HCT116 (cell line): ENCODE data around the gene STIM1. TPM values are rescaled to one million over a fixed set of nuclear protein-coding genes. Genes with fewer than 3 reads are reported as not detected.

Experiments
- ATAC-seq: fragments of 200-7000 bp; cut with Tn5 transposase; 2 replicates; pipeline ENCODE4 v1.9.1; 2020; ENCODE audit warnings: mild to moderate bottlenecking, moderate library complexity
- BruUV-seq: library from RNA; stranded (reverse); fragments of 400-500 nt; replicated peaks from 2 replicates; lab custom pipeline; 2021; lab: Mats Ljungman, UMichigan
- CTCF ChIA-PET: fragments of 300-600 bp; sonication (Branson Sonifier 250); formaldehyde crosslinking; loops from one replicate; lab custom pipeline; 2021; ENCODE audit warnings: antibody characterized with exemption; lab: Charles Lee
- POLR2A ChIA-PET: fragments of 300-600, 350-600 bp; sonication (Branson Sonifier 250); formaldehyde crosslinking; loops from one replicate; lab custom pipeline; 2021; ENCODE audit warnings: antibody characterized with exemption; lab: Charles Lee
- RAD21 ChIA-PET, 2 experiments: fragments of 300-600 bp; sonication (Branson Sonifier 250); formaldehyde crosslinking; loops; one replicate each; lab custom pipeline; 2023; ENCODE audit warnings: low total read pairs in 2 of 2; ENCODE audit not compliant: uncharacterized antibody in 2 of 2, unreplicated experiment in 2 of 2, low non-redundant PET in 1 of 2; lab: Charles Lee
- DNase-seq: peaks from one replicate; pipeline ENCODE4 v3.0.0-alpha.2; 2010; ENCODE audit warnings: low read depth, low spot score
- H2AFZ ChIP-seq: fragments of 200-600 bp; shearing (Covaris generic), sonication (generic); 2 replicates; pipeline ENCODE4 v1.6.1; 2017; ENCODE audit warnings: low read depth, mixed run types, mixed read lengths, antibody characterized with exemption, low read length; ENCODE audit not compliant: poor library complexity, severe bottlenecking
- H3K27ac ChIP-seq: 2 replicates; pipeline ENCODE4 v1.5.1; 2012; ENCODE audit warnings: low read depth, low read length
- H3K27me3 ChIP-seq: fragments of 200-600 bp; sonication (generic); 2 replicates; pipeline ENCODE4 v1.6.1; 2016; ENCODE audit warnings: mixed run types, low read length, mixed read lengths; ENCODE audit not compliant: insufficient read depth
- H3K36me3 ChIP-seq, 2 experiments: fragments of 200-500 bp in 1 of 2; fragments of 200-600 bp in 1 of 2; sonication (Bioruptor generic) in 1 of 2; sonication (generic) in 1 of 2; 2 replicates each; pipeline versions ENCODE4 v1.5.1 to v1.6.1; 2014 to 2016; ENCODE audit warnings: low read length in 2 of 2, inconsistent platforms in 1 of 2, mixed read lengths in 1 of 2, mixed run types in 1 of 2; ENCODE audit not compliant: insufficient read depth in 2 of 2, control insufficient read depth in 1 of 2
- H3K4me1 ChIP-seq, 2 experiments: fragments of 200-600 bp in 1 of 2; sonication (generic) in 1 of 2; 2 replicates each; pipeline versions ENCODE4 v1.5.1 to v1.6.1; 2012 to 2017; ENCODE audit warnings: low read length in 2 of 2, inconsistent platforms in 1 of 2, mild to moderate bottlenecking in 1 of 2, mixed read lengths in 1 of 2, mixed run types in 1 of 2, moderate library complexity in 1 of 2; ENCODE audit not compliant: insufficient read depth in 2 of 2, control insufficient read depth in 1 of 2
- H3K4me2 ChIP-seq: fragments of 200-600 bp; sonication (generic); 2 replicates; pipeline ENCODE4 v1.6.1; 2017; ENCODE audit warnings: mixed run types, low read length, mixed read lengths
- H3K4me3 ChIP-seq, 2 experiments: fragments of 200-600 bp in 1 of 2; sonication (generic) in 1 of 2; replicated peaks in 1 of 2; 2 replicates each; pipeline ENCODE4 v1.5.1; 2011 to 2016; ENCODE audit warnings: low read length in 2 of 2, control low read depth in 1 of 2, low read depth in 1 of 2, mild to moderate bottlenecking in 1 of 2, mixed read lengths in 1 of 2, mixed run types in 1 of 2
- H3K79me2 ChIP-seq: fragments of 200-600 bp; sonication (generic); 2 replicates; pipeline ENCODE4 v1.6.1; 2017; ENCODE audit warnings: mild to moderate bottlenecking, mixed run types, low read length, moderate library complexity, mixed read lengths; ENCODE audit not compliant: insufficient read depth
- H3K9ac ChIP-seq: fragments of 200-600 bp; sonication (generic); 2 replicates; pipeline ENCODE4 v1.6.1; 2016; ENCODE audit warnings: low read length, mixed read lengths
- H3K9me2 ChIP-seq: fragments of 200-600 bp; sonication (generic), shearing (Covaris generic); 2 replicates; pipeline ENCODE4 v1.6.1; 2017; ENCODE audit warnings: mixed run types, mild to moderate bottlenecking, moderate library complexity; ENCODE audit not compliant: insufficient read depth
- H3K9me3 ChIP-seq, 2 experiments: fragments of 200-500 bp in 1 of 2; fragments of 200-600 bp in 1 of 2; sonication (Bioruptor generic) in 1 of 2; sonication (generic) in 1 of 2; 2 replicates each; pipeline ENCODE4 v1.6.1; 2014 to 2017; ENCODE audit warnings: low read length in 2 of 2, mixed read lengths in 2 of 2, inconsistent platforms in 1 of 2, low read depth in 1 of 2, mild to moderate bottlenecking in 1 of 2, mixed run types in 1 of 2, moderate library complexity in 1 of 2; ENCODE audit not compliant: control insufficient read depth in 1 of 2, insufficient read depth in 1 of 2
- H4K20me1 ChIP-seq: fragments of 200-600 bp; sonication (generic), shearing (Covaris generic); 2 replicates; pipeline ENCODE4 v1.6.1; 2017; ENCODE audit warnings: mixed run types, mild to moderate bottlenecking, moderate library complexity; ENCODE audit not compliant: insufficient read depth
- ATF3 ChIP-seq: IDR thresholded peaks from 2 replicates; pipeline ENCODE4 v1.6.1; 2012
- CBX3 ChIP-seq: IDR thresholded peaks from 2 replicates; pipeline ENCODE4 v1.6.1; 2012; ENCODE audit warnings: low read depth
- CEBPB ChIP-seq: IDR thresholded peaks from 2 replicates; pipeline ENCODE4 v1.6.1; 2012; ENCODE audit warnings: low read depth
- CTCF ChIP-seq, 3 experiments: fragments of 200-600 bp in 1 of 3; sonication (generic) in 1 of 3; IDR thresholded peaks in 2 of 3; conservative IDR thresholded peaks in 1 of 3; 2 replicates each; pipeline ENCODE4 v1.5.1; 2012 to 2017; ENCODE audit warnings: low read depth in 2 of 3, low read length in 2 of 3, antibody characterized with exemption in 1 of 3, borderline replicate concordance in 1 of 3, control low read depth in 1 of 3, mild to moderate bottlenecking in 1 of 3, mixed read lengths in 1 of 3, mixed run types in 1 of 3, moderate library complexity in 1 of 3; ENCODE audit not compliant: insufficient read depth in 1 of 3
- EGR1 ChIP-seq: IDR thresholded peaks from 2 replicates; pipeline ENCODE4 v1.6.1; 2012; ENCODE audit warnings: low read depth
- EZH2 ChIP-seq: fragments of 200-600 bp; sonication (generic); IDR thresholded peaks from 2 replicates; pipeline ENCODE4 v1.6.1; 2017; ENCODE audit warnings: antibody characterized with exemption, mixed run types
- MAX ChIP-seq: IDR thresholded peaks from 2 replicates; pipeline ENCODE4 v1.6.1; 2012
- POLR2AphosphoS5 ChIP-seq: IDR thresholded peaks from 2 replicates; pipeline ENCODE4 v1.6.1; 2011; ENCODE audit warnings: mild to moderate bottlenecking, low read depth, low read length, moderate library complexity
- RAD21 ChIP-seq: IDR thresholded peaks from 2 replicates; pipeline ENCODE4 v1.6.1; 2012; ENCODE audit warnings: low read depth, mild to moderate bottlenecking
- REST ChIP-seq: IDR thresholded peaks from 2 replicates; pipeline ENCODE4 v1.6.1; 2012; ENCODE audit warnings: low read depth
- SIN3A ChIP-seq: IDR thresholded peaks from 2 replicates; pipeline ENCODE4 v1.6.1; 2012; ENCODE audit warnings: low read depth
- SP1 ChIP-seq: IDR thresholded peaks from 2 replicates; pipeline ENCODE4 v1.6.1; 2012; ENCODE audit warnings: low read depth
- SRF ChIP-seq: IDR thresholded peaks from 2 replicates; pipeline ENCODE4 v1.6.1; 2012; ENCODE audit warnings: low read depth
- TCF7L2 ChIP-seq: IDR thresholded peaks from 2 replicates; pipeline ENCODE4 v1.7.0; 2011; ENCODE audit warnings: borderline replicate concordance, inconsistent platforms; ENCODE audit not compliant: insufficient read depth, insufficient read length; ENCODE audit errors: extremely low read depth
- YY1 ChIP-seq: IDR thresholded peaks from 2 replicates; pipeline ENCODE4 v1.6.1; 2011; ENCODE audit warnings: low read length, low read depth, moderate library complexity, mild to moderate bottlenecking; ENCODE audit not compliant: insufficient replicate concordance; ENCODE audit errors: extremely low read depth
- ZBTB33 ChIP-seq: IDR thresholded peaks from 2 replicates; pipeline ENCODE4 v1.6.1; 2011; ENCODE audit warnings: mild to moderate bottlenecking, low read length, moderate library complexity; ENCODE audit not compliant: insufficient replicate concordance; ENCODE audit errors: extremely low read depth
- ZFX ChIP-seq: fragments of 450-650 bp; IDR thresholded peaks from 2 replicates; pipeline ENCODE4 v1.6.1; 2017
- ZNF274 ChIP-seq: fragments of 200-500 bp; sonication (Bioruptor generic); IDR thresholded peaks from 2 replicates; pipeline ENCODE4 v1.6.1; 2014; ENCODE audit warnings: mild to moderate bottlenecking, low read depth, low read length, inconsistent platforms
- intact Hi-C: fragments of 100-400 bp; cut with micrococcal nuclease; formaldehyde crosslinking; loops from 2 replicates; pipeline ENCODE4 v1.10.0; 2022
- total RNA-seq: library from RNA; stranded (reverse); gene quantifications from one replicate; pipeline ENCODE4 v1.2.1, GENCODE V29; 2021; ENCODE audit not compliant: unreplicated experiment

The STIM1 gene
- total RNA-seq, 1 experiment from 2014 or later = 22.3 TPM

- Histone ChIP-seq H2AFZ (no peak overlapping the region), H3K4me1 (peaks cover 0 to 12% of the 10 kb centered on the region in 2 experiments; a peak in 2 of 4 replicates), H3K9me2 (no peaks in the 10 kb centered on the region), H3K79me2 (no peaks in the 10 kb centered on the region), H3K36me3 (no peaks in the 10 kb centered on the region), H3K4me3 (no peak overlapping the region), H3K27ac (no peak overlapping the region), H3K9me3 (no peaks in the 10 kb centered on the region)
- no TSS peak for BruUV-seq
- ChIA-PET POLR2A (no interaction called here), RAD21 (no interaction called here), CTCF (no interaction called here)
- intact Hi-C loops = no loop called here
- DNase-seq (no peak), ATAC-seq (no peak)
- no peak for TF ChIP-seq CEBPB
- no peak for TF ChIP-seq SRF
- TF ChIP-seq SIN3A = no peak
- TF ChIP-seq ZBTB33 = no peak
- TF ChIP-seq TCF7L2 = no peak
- no peak for TF ChIP-seq POLR2AphosphoS5
- no peak for TF ChIP-seq ZNF274
- TF ChIP-seq EZH2 = no peak
- TF ChIP-seq CTCF (IDR thresholded peaks at IDR 0.05 in 2 of 3, conservative IDR thresholded peaks at IDR 0.05 in 1 of 3; ENCODE audit: borderline replicate concordance in 1 of 3, insufficient read depth in 1 of 3, low read depth in 2 of 3, low read length in 2 of 3) = no peak
- TF ChIP-seq ZFX = no peak
- TF ChIP-seq EGR1 = no peak
- TF ChIP-seq YY1 = no peak
- TF ChIP-seq CBX3 = no peak
- TF ChIP-seq RAD21 = no peak
- TF ChIP-seq MAX = no peak
- no peak for TF ChIP-seq ATF3
- TF ChIP-seq SP1 = no peak
- no peak for TF ChIP-seq REST
- TF ChIP-seq, all 23 proteins: peak for 0
- no peak overlapping the region for H3K9ac ChIP-seq
- H3K27me3 ChIP-seq = no peaks in the 10 kb centered on the region
- no peak overlapping the region for H3K4me2 ChIP-seq
- no peaks in the 10 kb centered on the region for H4K20me1 ChIP-seq
Measured at GRCh38 chr11:3956038-3956437, 100.6 kb downstream of the STIM1 start.
